GM19035 (cell line): Measurements from ENCODE around the gene CASK.

Experiments
- ATAC-seq: cut with Tn5 transposase; IDR thresholded peaks from one replicate; pipeline ENCODE4 v1.9.1; 2021; ENCODE audit not compliant: unreplicated experiment

CASK gene

GRCh38 chrX:41912923-41913322, 10.4 kb downstream of the CASK start:
- no peak for ATAC-seq

GRCh38 chrX:41909068-41909467, 14.3 kb downstream of the CASK start:
- ATAC-seq: no peak

- ATAC-seq: no peak
Observed at GRCh38 chrX:41906515-41907187, 16.7 kb downstream of the CASK start.

- no peak for ATAC-seq
Observed at GRCh38 chrX:41903544-41903943, 19.8 kb downstream of the CASK start.

GRCh38 chrX:41900321-41900720, 23.0 kb downstream of the CASK start:
- ATAC-seq: no peak

- no peak for ATAC-seq
Observed at GRCh38 chrX:41895826-41896225, 27.5 kb downstream of the CASK start.

GRCh38 chrX:41890026-41890423, 33.3 kb downstream of the CASK start:
- no peak for ATAC-seq

GRCh38 chrX:41889317-41890025, 33.9 kb downstream of the CASK start:
- no peak for ATAC-seq

- ATAC-seq: no peak
Observed at GRCh38 chrX:41887691-41888090, 35.7 kb downstream of the CASK start.

GRCh38 chrX:41885724-41886123, 37.6 kb downstream of the CASK start:
- ATAC-seq: no peak

- ATAC-seq: no peak
Observed at GRCh38 chrX:41881166-41881565, 42.2 kb downstream of the CASK start.

GRCh38 chrX:41877167-41877566, 46.2 kb downstream of the CASK start:
- ATAC-seq: no peak

GRCh38 chrX:41875142-41875541, 48.2 kb downstream of the CASK start:
- no peak for ATAC-seq

GRCh38 chrX:41870719-41871151, 52.6 kb downstream of the CASK start:
- ATAC-seq: no peak

- no peak for ATAC-seq
Observed at GRCh38 chrX:41868392-41868977, 54.9 kb downstream of the CASK start.

GRCh38 chrX:41863343-41864203, 59.8 kb downstream of the CASK start:
- ATAC-seq: no peak

- no peak for ATAC-seq
Observed at GRCh38 chrX:41862562-41863184, 60.7 kb downstream of the CASK start.

- no peak for ATAC-seq
Observed at GRCh38 chrX:41858161-41858775, 65.1 kb downstream of the CASK start.

- ATAC-seq: no peak
Observed at GRCh38 chrX:41857670-41858069, 65.7 kb downstream of the CASK start.

- no peak for ATAC-seq
Observed at GRCh38 chrX:41846714-41847113, 76.6 kb downstream of the CASK start.
